SK-N-SH treated with all-trans-retinoic acid at 6 μM for 48 hours (cell line): Measurements from ENCODE around the gene PTGER3.

Experiments used
- ATAC-seq: fragments of 200-7000 bp; cut with Tn5 transposase; 3 replicates; pipeline ENCODE4 v1.9.1; 2020; ENCODE audit warnings: mild to moderate bottlenecking, moderate library complexity
- ARNTL ChIP-seq: fragments of 450-650 bp; formaldehyde crosslinking; IDR thresholded peaks from 2 replicates; pipeline ENCODE4 v1.5.0; 2020; ENCODE audit warnings: low read depth, mild to moderate bottlenecking, moderate library complexity, borderline replicate concordance
- BACH2 ChIP-seq: fragments of 250-450 bp; sonication (Bioruptor Pico); IDR thresholded peaks from 2 replicates; pipeline ENCODE4 v1.9.0; 2021; ENCODE audit warnings: mild to moderate bottlenecking, borderline replicate concordance
- CSDC2 ChIP-seq: fragments of 250-450 bp; sonication (Bioruptor Pico); IDR thresholded peaks from 2 replicates; pipeline ENCODE4 v1.5.0; 2020; ENCODE audit warnings: mild to moderate bottlenecking, moderate library complexity
- CSRNP3 ChIP-seq: fragments of 250-450 bp; sonication (Bioruptor Pico); IDR thresholded peaks from 2 replicates; pipeline ENCODE4 v1.5.1; 2021; ENCODE audit warnings: mild to moderate bottlenecking, moderate library complexity
- ESRRG ChIP-seq: fragments of 250-450 bp; sonication (Bioruptor Pico); IDR thresholded peaks from 2 replicates; pipeline ENCODE4 v1.6.1; 2021; ENCODE audit warnings: mild to moderate bottlenecking
- GLIS3 ChIP-seq: fragments of 250-450 bp; sonication (Bioruptor Pico); IDR thresholded peaks from 2 replicates; pipeline ENCODE4 v1.5.0; 2020; ENCODE audit warnings: mild to moderate bottlenecking, moderate library complexity
- ISL1 ChIP-seq: fragments of 250-450 bp; sonication (Bioruptor Pico); IDR thresholded peaks from 2 replicates; pipeline ENCODE4 v2.1.2; 2022; ENCODE audit warnings: mild to moderate bottlenecking, moderate library complexity
- OSR1 ChIP-seq: fragments of 250-450 bp; sonication (Bioruptor Pico); IDR thresholded peaks from 2 replicates; pipeline ENCODE4 v1.8.0; 2022; ENCODE audit warnings: moderate library complexity, mild to moderate bottlenecking, inconsistent platforms
- PATZ1 ChIP-seq: fragments of 250-450 bp; sonication (Bioruptor Pico); IDR thresholded peaks from 2 replicates; pipeline ENCODE4 v1.8.0; 2020; ENCODE audit warnings: mild to moderate bottlenecking, moderate library complexity, borderline replicate concordance
- POU6F1 ChIP-seq: fragments of 250-450 bp; sonication (Bioruptor Pico); IDR thresholded peaks from 2 replicates; pipeline ENCODE4 v1.8.0; 2021; ENCODE audit warnings: low read depth, mild to moderate bottlenecking, moderate library complexity, borderline replicate concordance
- PPARA ChIP-seq: fragments of 250-450 bp; sonication (Bioruptor Pico); IDR thresholded peaks from 2 replicates; pipeline ENCODE4 v1.5.0; 2020; ENCODE audit warnings: mild to moderate bottlenecking, borderline replicate concordance
- RARB ChIP-seq: fragments of 250-450 bp; sonication (Bioruptor Pico); IDR thresholded peaks from 2 replicates; pipeline ENCODE4 v1.8.0; 2021; ENCODE audit warnings: mild to moderate bottlenecking, moderate library complexity
- SNAI2 ChIP-seq: fragments of 250-450 bp; sonication (Bioruptor Pico); IDR thresholded peaks from 2 replicates; pipeline ENCODE4 v1.5.0; 2020; ENCODE audit warnings: mild to moderate bottlenecking, moderate library complexity
- TOX ChIP-seq: fragments of 250-450 bp; sonication (Bioruptor Pico); IDR thresholded peaks from 2 replicates; pipeline ENCODE4 v1.8.0; 2021; ENCODE audit warnings: mild to moderate bottlenecking, moderate library complexity, borderline replicate concordance
- TSHZ2 ChIP-seq: fragments of 250-450 bp; sonication (Bioruptor Pico); IDR thresholded peaks from 2 replicates; pipeline ENCODE4 v1.5.0; 2020; ENCODE audit warnings: mild to moderate bottlenecking, moderate library complexity
- ZC3H10 ChIP-seq: fragments of 250-450 bp; sonication (Bioruptor Pico); IDR thresholded peaks from 2 replicates; pipeline ENCODE4 v1.5.1; 2021; ENCODE audit warnings: mild to moderate bottlenecking, moderate library complexity
- ZFP3 ChIP-seq: fragments of 250-450 bp; sonication (Bioruptor Pico); IDR thresholded peaks from 2 replicates; pipeline ENCODE4 v1.5.0; 2020; ENCODE audit warnings: mild to moderate bottlenecking, moderate library complexity
- ZFP30 ChIP-seq: fragments of 450-650 bp; formaldehyde crosslinking; IDR thresholded peaks from 2 replicates; pipeline ENCODE4 v1.5.0; 2022; ENCODE audit warnings: mild to moderate bottlenecking, moderate library complexity
- ZNF70 ChIP-seq: fragments of 450-650 bp; formaldehyde crosslinking; IDR thresholded peaks from 2 replicates; pipeline ENCODE4 v1.5.0; 2020; ENCODE audit warnings: mild to moderate bottlenecking, moderate library complexity
- ZNF8 ChIP-seq: fragments of 450-650 bp; formaldehyde crosslinking; IDR thresholded peaks from 2 replicates; pipeline ENCODE4 v1.5.0; 2020; ENCODE audit warnings: mild to moderate bottlenecking, moderate library complexity

The PTGER3 gene

GRCh38 chr1:71026093-71026492 is 21.5 kb downstream of the PTGER3 start (continued):
- TF ChIP-seq TSHZ2 (no peak), RARB (no peak), ESRRG (CRISPR knock-in tag) (no peak), CSRNP3 (CRISPR knock-in tag) (no peak), PPARA (CRISPR knock-in tag) (no peak), GLIS3 (CRISPR knock-in tag) (no peak), BACH2 (CRISPR knock-in tag) (no peak), ZFP3 (CRISPR knock-in tag) (no peak)
- TF ChIP-seq, all 23 proteins: peak for 0

GRCh38 chr1:71023515-71023914 is 24.1 kb downstream of the PTGER3 start:
- no peak for ATAC-seq
- TF ChIP-seq ISL1 (CRISPR knock-in tag) (no peak), ZNF70 (CRISPR knock-in tag) (no peak), SNAI2 (no peak), TSHZ2 (no peak), ZFP30 (CRISPR knock-in tag) (no peak), RARB (no peak), ARNTL (CRISPR knock-in tag) (no peak), ZNF8 (CRISPR knock-in tag) (no peak), TOX (no peak), ESRRG (CRISPR knock-in tag) (no peak), CSDC2 (no peak), ZC3H10 (CRISPR knock-in tag) (no peak), GLIS3 (CRISPR knock-in tag) (no peak), POU6F1 (CRISPR knock-in tag) (no peak), BACH2 (CRISPR knock-in tag) (no peak), OSR1 (CRISPR knock-in tag) (no peak), PATZ1 (CRISPR knock-in tag) (no peak)

GRCh38 chr1:71019233-71019969 is 28.2 kb downstream of the PTGER3 start:
- ATAC-seq: peak; percentile 66
- TF ChIP-seq TSHZ2 (0 out of 2 replicates have a peak, but pooled peaks have one; percentile 70), ISL1 (CRISPR knock-in tag) (peak; percentile 31; the same call in 1 of the 2 replicates), RARB (no peak)
- TF ChIP-seq, all 23 proteins: peak for 2
